Measurements from ENCODE around the gene IHH.

IHH gene

GRCh38 chr2:219037783-219038499 is 22.8 kb downstream of the IHH start:
- DNase-seq, result no peak

GRCh38 chr2:219035942-219036341 is 24.8 kb downstream of the IHH start:
- DNase-seq, result no peak

- no peak for DNase-seq
Observed at GRCh38 chr2:219034823-219035222, 25.9 kb downstream of the IHH start.

GRCh38 chr2:219032051-219032745 is 28.5 kb downstream of the IHH start:
- DNase-seq, result no peak

- no peak for DNase-seq
Observed at GRCh38 chr2:219031005-219031738, 29.5 kb downstream of the IHH start.

- no peak for DNase-seq
Observed at GRCh38 chr2:219030177-219030940, 30.4 kb downstream of the IHH start.

GRCh38 chr2:219029829-219030165 is 30.9 kb downstream of the IHH start:
- DNase-seq, result peak; percentile 40

- DNase-seq, result no peak
Observed at GRCh38 chr2:219028996-219029828, 31.5 kb downstream of the IHH start.

GRCh38 chr2:219028141-219028540 is 32.6 kb downstream of the IHH start:
- DNase-seq, result no peak

GRCh38 chr2:219027511-219028055 is 33.1 kb downstream of the IHH start:
- DNase-seq, result no peak

- no peak for DNase-seq
Observed at GRCh38 chr2:219026946-219027345, 33.8 kb downstream of the IHH start.

- no peak for DNase-seq
Observed at GRCh38 chr2:219025637-219026585, 34.8 kb downstream of the IHH start.

- no peak for DNase-seq
Observed at GRCh38 chr2:219024059-219024458, 36.7 kb downstream of the IHH start.

- no peak for DNase-seq
Observed at GRCh38 chr2:219023045-219023605, 37.6 kb downstream of the IHH start.

GRCh38 chr2:219022616-219023015 is 38.1 kb downstream of the IHH start:
- DNase-seq, result no peak

GRCh38 chr2:219022041-219022440 is 38.7 kb downstream of the IHH start:
- no peak for DNase-seq

GRCh38 chr2:219021591-219021990 is 39.1 kb downstream of the IHH start:
- no peak for DNase-seq

- no peak for DNase-seq
Observed at GRCh38 chr2:219020604-219021365, 39.9 kb downstream of the IHH start.

GRCh38 chr2:219019436-219019835 is 41.3 kb downstream of the IHH start:
- DNase-seq, result no peak

GRCh38 chr2:219018726-219019125 is 42.0 kb downstream of the IHH start:
- no peak for DNase-seq

Measured in NCI-H2107 (cell line).